Measurements from ENCODE around the gene CAST. TPM values are rescaled to one million over a fixed set of nuclear protein-coding genes. Genes with fewer than 3 reads are reported as not detected.

Gene CAST
- total RNA-seq, 1 donor from 2014 or later, result 239 TPM

- DNase-seq (ENCODE audit: extremely low spot score, unreplicated experiment), result no peak
- no peaks in the 10 kb centered on the region for H3K27me3 Mint-ChIP-seq
- H3K27ac Mint-ChIP-seq, result no peak overlapping the region
- no peaks in the 10 kb centered on the region for H3K9me3 Mint-ChIP-seq
- TF ChIP-seq CTCF (conservative IDR thresholded peaks at IDR 0.05), result no peak
- peaks cover 20% of the 10 kb centered on the region for H3K4me1 Mint-ChIP-seq (ENCODE audit: unreplicated experiment)
- no peak overlapping the region for H3K4me3 Mint-ChIP-seq
- peaks cover 20% of the 10 kb centered on the region for H3K36me3 Mint-ChIP-seq
Measured at GRCh38 chr5:96756985-96757384, 94.8 kb downstream of the CAST start.

DNA sequence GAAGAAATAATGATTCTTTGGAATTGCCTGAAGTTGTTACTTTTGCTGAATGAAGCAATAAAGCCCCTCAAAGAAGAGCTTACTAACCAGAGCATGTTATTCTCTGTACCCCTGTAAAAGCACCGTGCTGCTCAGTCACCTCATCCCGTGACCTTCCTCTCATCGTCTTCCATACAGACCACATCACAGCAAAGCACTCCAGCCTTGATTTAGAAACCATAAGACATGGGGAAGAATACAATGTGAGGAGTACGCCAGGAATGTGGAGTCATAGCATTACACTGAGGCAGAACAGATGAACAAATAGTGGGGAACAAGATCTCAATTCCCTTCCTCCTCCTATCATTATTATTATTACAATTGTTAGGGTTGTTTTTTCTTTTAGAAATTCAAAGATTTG lies 96.4 kb downstream of the CAST start:
- TF ChIP-seq CTCF (conservative IDR thresholded peaks at IDR 0.05), result no peak
- DNase-seq (ENCODE audit: extremely low spot score, unreplicated experiment), result no peak
- no peak overlapping the region for H3K27ac Mint-ChIP-seq
- H3K36me3 Mint-ChIP-seq, result peaks cover 25% of the 10 kb centered on the region
- no peak overlapping the region for H3K4me3 Mint-ChIP-seq
- H3K27me3 Mint-ChIP-seq, result no peaks in the 10 kb centered on the region
- H3K9me3 Mint-ChIP-seq, result no peaks in the 10 kb centered on the region
- H3K4me1 Mint-ChIP-seq (ENCODE audit: unreplicated experiment), result peaks cover 15% of the 10 kb centered on the region

DNA sequence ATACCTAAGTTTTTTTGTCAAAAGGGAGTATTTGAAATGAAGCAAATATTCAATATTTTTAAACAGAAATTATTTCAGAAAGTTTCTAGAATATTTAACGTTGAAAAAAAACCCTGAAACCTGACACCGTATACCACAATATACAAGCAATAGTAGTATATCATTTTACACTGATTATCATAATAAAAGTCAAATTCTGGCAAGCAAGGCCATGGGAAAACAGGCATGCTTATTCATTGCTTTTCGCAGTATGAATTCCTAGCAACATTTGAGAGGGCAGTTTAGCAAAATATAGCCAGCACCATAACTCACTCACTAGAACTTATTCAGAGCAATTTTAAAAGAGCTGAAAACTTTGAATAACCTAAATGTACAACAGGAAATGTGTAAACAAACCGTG lies 99.4 kb downstream of the CAST start:
- no peak overlapping the region for H3K27ac Mint-ChIP-seq
- no peak for DNase-seq (ENCODE audit: extremely low spot score, unreplicated experiment)
- peaks cover 15% of the 10 kb centered on the region for H3K4me1 Mint-ChIP-seq (ENCODE audit: unreplicated experiment)
- TF ChIP-seq CTCF (conservative IDR thresholded peaks at IDR 0.05), result no peak
- H3K4me3 Mint-ChIP-seq, result no peak overlapping the region
- no peaks in the 10 kb centered on the region for H3K27me3 Mint-ChIP-seq
- peaks cover 30% of the 10 kb centered on the region for H3K36me3 Mint-ChIP-seq
- no peaks in the 10 kb centered on the region for H3K9me3 Mint-ChIP-seq

DNA sequence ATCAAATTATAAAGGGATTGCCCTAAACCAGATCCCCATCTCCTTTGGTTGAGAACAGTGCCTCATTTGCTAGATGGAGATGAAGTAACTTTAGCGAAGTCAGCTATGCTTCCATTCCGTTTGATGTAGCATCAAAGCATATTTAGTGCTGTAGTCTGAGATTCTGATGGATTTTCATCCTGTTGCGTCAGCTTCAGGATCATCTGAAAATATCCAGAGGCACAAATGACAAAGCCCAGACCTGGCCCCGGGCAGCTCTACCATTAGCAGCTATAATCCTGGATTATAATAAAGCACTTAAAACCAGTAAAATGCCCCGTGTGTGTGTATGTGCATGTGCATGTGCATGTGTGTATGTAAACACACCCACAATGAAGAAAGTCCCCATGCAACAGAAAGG lies 100.8 kb downstream of the CAST start:
- H3K27me3 Mint-ChIP-seq, result no peaks in the 10 kb centered on the region
- no peaks in the 10 kb centered on the region for H3K9me3 Mint-ChIP-seq
- no peak for TF ChIP-seq CTCF (conservative IDR thresholded peaks at IDR 0.05)
- DNase-seq (ENCODE audit: extremely low spot score, unreplicated experiment), result no peak
- no peak overlapping the region for H3K4me3 Mint-ChIP-seq
- peak overlapping the region; percentile 4 for H3K27ac Mint-ChIP-seq
- peaks cover 31% of the 10 kb centered on the region for H3K36me3 Mint-ChIP-seq
- peaks cover 11% of the 10 kb centered on the region for H3K4me1 Mint-ChIP-seq (ENCODE audit: unreplicated experiment)

DNA sequence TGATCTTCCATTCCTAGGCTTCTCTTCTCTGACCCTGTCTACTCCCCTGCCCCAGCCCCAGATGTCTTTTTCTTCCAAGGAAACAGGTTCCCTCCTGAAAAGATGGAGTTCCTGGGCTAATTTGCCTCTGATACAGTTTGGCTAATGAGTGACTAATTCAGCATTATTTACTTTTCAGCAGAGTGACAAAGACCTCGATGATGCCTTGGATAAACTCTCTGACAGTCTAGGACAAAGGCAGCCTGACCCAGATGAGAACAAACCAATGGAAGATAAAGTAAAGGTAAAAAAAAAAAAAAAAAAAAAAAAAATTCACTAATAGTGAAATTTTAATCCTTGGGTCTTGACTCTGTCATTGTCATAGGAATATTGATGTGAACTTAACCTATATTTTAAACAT lies 102.9 kb downstream of the CAST start:
- Mint-ChIP-seq H3K27ac (no peak overlapping the region), H3K4me3 (no peak overlapping the region)
- TF ChIP-seq CTCF (conservative IDR thresholded peaks at IDR 0.05), result no peak

GRCh38 chr5:96768708-96769251 lies 106.6 kb downstream of the CAST start:
- H3K4me1 Mint-ChIP-seq (ENCODE audit: unreplicated experiment), result peaks cover 11% of the 10 kb centered on the region
- TF ChIP-seq CTCF (conservative IDR thresholded peaks at IDR 0.05), result no peak
- no peak overlapping the region for H3K4me3 Mint-ChIP-seq
- H3K36me3 Mint-ChIP-seq, result peaks cover 49% of the 10 kb centered on the region
- no peak for DNase-seq (ENCODE audit: extremely low spot score, unreplicated experiment)
- H3K9me3 Mint-ChIP-seq, result no peaks in the 10 kb centered on the region
- H3K27ac Mint-ChIP-seq, result no peak overlapping the region
- no peaks in the 10 kb centered on the region for H3K27me3 Mint-ChIP-seq

More for the DNA sequence above, 102.9 kb downstream of the CAST start:
- Mint-ChIP-seq H3K9me3 (no peaks in the 10 kb centered on the region), H3K36me3 (peaks cover 35% of the 10 kb centered on the region), H3K4me1 (ENCODE audit: unreplicated experiment) (peaks cover 11% of the 10 kb centered on the region), H3K27me3 (no peaks in the 10 kb centered on the region)
- no peak for DNase-seq (ENCODE audit: extremely low spot score, unreplicated experiment)

Measured in type B pancreatic cell (in vitro differentiated cells).